IPS DF 19.7 (cell line): ENCODE measurements around the gene H3-3A.

Experiments
- DNase-seq: peaks from one replicate; pipeline ENCODE4 v3.0.0-alpha.2; 2013; ENCODE audit warnings: low read depth, low spot score

Gene H3-3A

GRCh38 chr1:226111098-226111882 is 48.8 kb downstream of the H3-3A start:
- DNase-seq = no peak

GRCh38 chr1:226111883-226112261 is 49.4 kb downstream of the H3-3A start:
- DNase-seq = no peak

GRCh38 chr1:226112626-226113025 is 50.1 kb downstream of the H3-3A start:
- no peak for DNase-seq

GRCh38 chr1:226116673-226117072 is 54.2 kb downstream of the H3-3A start:
- DNase-seq = no peak

- no peak for DNase-seq
Measured at GRCh38 chr1:226117330-226117729, 54.8 kb downstream of the H3-3A start.

- DNase-seq = no peak
Measured at GRCh38 chr1:226118357-226118756, 55.8 kb downstream of the H3-3A start.

GRCh38 chr1:226119169-226119568 is 56.7 kb downstream of the H3-3A start:
- no peak for DNase-seq

- DNase-seq = no peak
Measured at GRCh38 chr1:226120398-226120797, 57.9 kb downstream of the H3-3A start.

- no peak for DNase-seq
Measured at GRCh38 chr1:226121049-226121586, 58.6 kb downstream of the H3-3A start.
